Smooth muscle cell (in vitro differentiated cells): ENCODE data around the gene PNN. TPM values are rescaled to one million over a fixed set of nuclear protein-coding genes. Genes with fewer than 3 reads are reported as not detected.

ENCODE experiments used
- DNase-seq: peaks from one replicate; lab custom pipeline; 2025; ENCODE audit not compliant: unreplicated experiment; lab: John Stamatoyannopoulos, UW
- H2AFZ ChIP-seq: fragments of 200-600 bp; sonication (generic); 2 replicates; pipeline ENCODE4 v1.6.0; 2016; ENCODE audit warnings: antibody characterized with exemption, low read depth, mild to moderate bottlenecking
- H3F3A ChIP-seq: fragments of 200-600 bp; sonication (generic); 2 replicates; pipeline ENCODE4 v1.6.0; 2017; ENCODE audit warnings: antibody characterized with exemption, low read depth
- H3K27ac ChIP-seq: fragments of 200-600 bp; sonication (generic); 2 replicates; pipeline ENCODE4 v1.5.1; 2016; ENCODE audit warnings: low read depth, mild to moderate bottlenecking
- H3K27me3 ChIP-seq: fragments of 200-600 bp; sonication (generic); 2 replicates; pipeline ENCODE4 v1.6.1; 2016; ENCODE audit warnings: low read depth, mild to moderate bottlenecking
- H3K36me3 ChIP-seq: fragments of 200-600 bp; sonication (generic); 2 replicates; pipeline ENCODE4 v1.5.1; 2016; ENCODE audit warnings: low read depth
- H3K4me1 ChIP-seq: fragments of 200-600 bp; sonication (generic); 2 replicates; pipeline ENCODE4 v1.5.1; 2016; ENCODE audit warnings: low read depth
- H3K4me2 ChIP-seq: fragments of 200-600 bp; sonication (generic); 2 replicates; pipeline ENCODE4 v1.6.0; 2016; ENCODE audit warnings: mild to moderate bottlenecking
- H3K4me3 ChIP-seq: fragments of 200-600 bp; sonication (generic); 2 replicates; pipeline ENCODE4 v1.5.1; 2016; ENCODE audit warnings: mild to moderate bottlenecking
- H3K79me2 ChIP-seq: fragments of 200-600 bp; sonication (generic); 2 replicates; pipeline ENCODE4 v1.6.0; 2016; ENCODE audit warnings: low read depth, mild to moderate bottlenecking
- H3K9ac ChIP-seq: fragments of 200-600 bp; sonication (generic); 2 replicates; pipeline ENCODE4 v1.6.0; 2016; ENCODE audit warnings: low read depth
- H3K9me3 ChIP-seq: fragments of 200-600 bp; sonication (generic); replicated peaks from 2 replicates; pipeline ENCODE4 v1.5.1; 2016; ENCODE audit warnings: low read depth
- H4K20me1 ChIP-seq: fragments of 200-600 bp; sonication (generic); 2 replicates; pipeline ENCODE4 v1.6.0; 2016; ENCODE audit warnings: low read depth
- WGBS: methylation state at CpG from one replicate; pipeline ENCODE4 v1.1.7; 2016; ENCODE audit warnings: low lambda C conversion rate; 5-methylcytosine and 5-hydroxymethylcytosine counted together
- polyA plus RNA-seq: library from polyadenylated mRNA; unstranded; fragments of >200 nt; fragmentation: Nextera tagmentation; extraction: Ambion mirVana; gene quantifications from 2 replicates; pipeline ENCODE4 v1.2.1, GENCODE V29; 2016
- total RNA-seq: library from RNA; depleted of rRNA; stranded (reverse); fragments of >200 nt; gene quantifications from 2 replicates; pipeline ENCODE4 v1.2.3, GENCODE V29; 2014
- TF ChIP-seq, protein P1 (sequence below): fragments of 200-600 bp; sonication (generic); IDR thresholded peaks from 2 replicates; pipeline ENCODE4 v1.5.1; 2017; ENCODE audit warnings: borderline replicate concordance, mild to moderate bottlenecking, antibody characterized with exemption; ENCODE audit not compliant: insufficient read depth, poor library complexity, severe bottlenecking

Gene PNN
- total and polyA plus RNA-seq, 2 experiments from 2014 or later: 26.0 to 30.7 TPM

GRCh38 chr14:39229222-39229543, 54.1 kb downstream of the PNN start:
- no peaks in the 10 kb centered on the region for H3K9me3 ChIP-seq
- no peak for DNase-seq
- H3K4me1 ChIP-seq: no peaks in the 10 kb centered on the region
- no peak overlapping the region for H3K4me2 ChIP-seq
- no peak overlapping the region for H3K4me3 ChIP-seq
- no peaks in the 10 kb centered on the region for H3K27me3 ChIP-seq
- no peaks in the 10 kb centered on the region for H3K36me3 ChIP-seq
- TF ChIP-seq, protein P1, sequence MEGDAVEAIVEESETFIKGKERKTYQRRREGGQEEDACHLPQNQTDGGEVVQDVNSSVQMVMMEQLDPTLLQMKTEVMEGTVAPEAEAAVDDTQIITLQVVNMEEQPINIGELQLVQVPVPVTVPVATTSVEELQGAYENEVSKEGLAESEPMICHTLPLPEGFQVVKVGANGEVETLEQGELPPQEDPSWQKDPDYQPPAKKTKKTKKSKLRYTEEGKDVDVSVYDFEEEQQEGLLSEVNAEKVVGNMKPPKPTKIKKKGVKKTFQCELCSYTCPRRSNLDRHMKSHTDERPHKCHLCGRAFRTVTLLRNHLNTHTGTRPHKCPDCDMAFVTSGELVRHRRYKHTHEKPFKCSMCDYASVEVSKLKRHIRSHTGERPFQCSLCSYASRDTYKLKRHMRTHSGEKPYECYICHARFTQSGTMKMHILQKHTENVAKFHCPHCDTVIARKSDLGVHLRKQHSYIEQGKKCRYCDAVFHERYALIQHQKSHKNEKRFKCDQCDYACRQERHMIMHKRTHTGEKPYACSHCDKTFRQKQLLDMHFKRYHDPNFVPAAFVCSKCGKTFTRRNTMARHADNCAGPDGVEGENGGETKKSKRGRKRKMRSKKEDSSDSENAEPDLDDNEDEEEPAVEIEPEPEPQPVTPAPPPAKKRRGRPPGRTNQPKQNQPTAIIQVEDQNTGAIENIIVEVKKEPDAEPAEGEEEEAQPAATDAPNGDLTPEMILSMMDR: no peak
- peak overlapping the region; percentile 46 for H3K27ac ChIP-seq
- H3K9ac ChIP-seq: no peak overlapping the region
- H2AFZ ChIP-seq: no peak overlapping the region
- no peaks in the 10 kb centered on the region for H3F3A ChIP-seq
- 79% methylated on average over 1 of the region's 1 CpG for WGBS
- H3K79me2 ChIP-seq: no peaks in the 10 kb centered on the region
- H4K20me1 ChIP-seq: no peaks in the 10 kb centered on the region

- H3K9me3 ChIP-seq: no peaks in the 10 kb centered on the region
- TF ChIP-seq, protein P1: no peak
- no peaks in the 10 kb centered on the region for H3K27me3 ChIP-seq
- no peak overlapping the region for H3K4me3 ChIP-seq
- WGBS: 76% methylated on average over 3 of the region's 3 CpGs
- DNase-seq: no peak
- H3K79me2 ChIP-seq: no peaks in the 10 kb centered on the region
- H3K4me2 ChIP-seq: no peak overlapping the region
- H2AFZ ChIP-seq: no peak overlapping the region
- no peaks in the 10 kb centered on the region for H3K36me3 ChIP-seq
- no peak overlapping the region for H3K9ac ChIP-seq
- no peaks in the 10 kb centered on the region for H3F3A ChIP-seq
- no peaks in the 10 kb centered on the region for H4K20me1 ChIP-seq
- H3K4me1 ChIP-seq: no peaks in the 10 kb centered on the region
- peak overlapping the region; percentile 46 for H3K27ac ChIP-seq
These were observed 54.6 kb downstream of the PNN start for GRCh38 chr14:39229601-39230110.

- Histone ChIP-seq H3K4me3 (no peak overlapping the region), H3K4me2 (no peak overlapping the region), H3F3A (no peaks in the 10 kb centered on the region), H3K27ac (peak overlapping the region; percentile 3), H3K4me1 (no peaks in the 10 kb centered on the region), H3K27me3 (no peaks in the 10 kb centered on the region), H4K20me1 (no peaks in the 10 kb centered on the region), H3K9ac (no peak overlapping the region), H3K79me2 (no peaks in the 10 kb centered on the region), H3K36me3 (no peaks in the 10 kb centered on the region), H2AFZ (peak overlapping the region; percentile 18), H3K9me3 (no peaks in the 10 kb centered on the region)
- TF ChIP-seq, protein P1: no peak
- WGBS: 68% methylated on average over 5 of the region's 5 CpGs
- DNase-seq: no peak
These were observed 55.5 kb downstream of the PNN start for GRCh38 chr14:39230416-39231035.
